ENCODE data around the gene JPT2.

DNA sequence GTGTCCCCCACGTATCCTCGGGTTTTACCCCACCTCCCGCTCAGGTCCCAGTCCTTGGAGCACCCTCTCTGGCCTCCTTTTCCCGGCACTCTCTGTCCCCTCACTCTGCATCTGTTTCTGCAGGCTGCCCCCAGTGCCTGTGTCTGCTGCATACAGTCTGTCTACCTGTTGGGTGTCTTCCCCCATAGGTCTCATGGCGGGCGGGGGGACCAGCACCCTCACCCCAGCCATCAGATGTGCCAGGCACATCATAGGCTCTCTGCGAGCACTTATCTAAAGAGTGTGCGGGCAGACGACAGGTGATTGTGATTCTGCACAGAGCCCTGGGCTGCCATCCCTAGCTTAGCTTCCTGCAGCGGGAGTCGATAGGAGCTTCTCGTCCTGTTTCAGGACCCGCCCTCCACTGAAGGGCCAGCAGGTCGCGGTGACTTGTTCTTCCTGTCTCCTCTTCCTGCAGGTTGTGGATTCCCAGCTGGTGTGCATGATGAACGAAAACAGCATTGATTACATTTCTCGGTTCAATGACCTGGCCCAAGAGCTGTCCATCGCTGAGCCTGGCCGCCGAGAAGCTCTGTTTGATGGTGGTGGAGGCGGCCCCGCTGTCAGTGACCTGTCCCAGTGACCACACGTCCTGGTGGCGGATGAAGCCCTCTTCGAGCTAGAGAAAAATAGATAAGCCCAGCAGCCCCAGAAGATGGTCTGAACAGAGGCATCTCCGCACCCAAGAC lies 4.5 kb upstream of the JPT2 start:
- TF ChIP-seq POLR2A (IDR thresholded peaks at IDR 0.05; ENCODE audit: low read depth) (no peak), POLR2AphosphoS5 (IDR thresholded peaks at IDR 0.05) (no peak)
- TF ChIP-seq, protein P1, sequence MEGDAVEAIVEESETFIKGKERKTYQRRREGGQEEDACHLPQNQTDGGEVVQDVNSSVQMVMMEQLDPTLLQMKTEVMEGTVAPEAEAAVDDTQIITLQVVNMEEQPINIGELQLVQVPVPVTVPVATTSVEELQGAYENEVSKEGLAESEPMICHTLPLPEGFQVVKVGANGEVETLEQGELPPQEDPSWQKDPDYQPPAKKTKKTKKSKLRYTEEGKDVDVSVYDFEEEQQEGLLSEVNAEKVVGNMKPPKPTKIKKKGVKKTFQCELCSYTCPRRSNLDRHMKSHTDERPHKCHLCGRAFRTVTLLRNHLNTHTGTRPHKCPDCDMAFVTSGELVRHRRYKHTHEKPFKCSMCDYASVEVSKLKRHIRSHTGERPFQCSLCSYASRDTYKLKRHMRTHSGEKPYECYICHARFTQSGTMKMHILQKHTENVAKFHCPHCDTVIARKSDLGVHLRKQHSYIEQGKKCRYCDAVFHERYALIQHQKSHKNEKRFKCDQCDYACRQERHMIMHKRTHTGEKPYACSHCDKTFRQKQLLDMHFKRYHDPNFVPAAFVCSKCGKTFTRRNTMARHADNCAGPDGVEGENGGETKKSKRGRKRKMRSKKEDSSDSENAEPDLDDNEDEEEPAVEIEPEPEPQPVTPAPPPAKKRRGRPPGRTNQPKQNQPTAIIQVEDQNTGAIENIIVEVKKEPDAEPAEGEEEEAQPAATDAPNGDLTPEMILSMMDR (IDR thresholded peaks at IDR 0.05): no peak

All from esophagus muscularis mucosa (tissue), 3 donors.